Activated T-helper 2 cell treated with anti-CD3 and anti-CD28 coated beads, Interferon-gamma antibody, Interleukin-2, Interleukin-4, amounts not matched to agents 10 μg/mL and 5 μg/mL and 100 μg/mL, durations not matched to agents 14 hours and 24 hours and 36 hours (primary cell): ENCODE measurements around the gene NLRC3. TPM values are rescaled to one million over a fixed set of nuclear protein-coding genes. Genes with fewer than 3 reads are reported as not detected.

ENCODE experiments used
- DNase-seq: peaks from one replicate; pipeline ENCODE4 v3.0.0; 2021; ENCODE audit warnings: low spot score
- H3K27ac Mint-ChIP-seq: one replicate; pipeline ENCODE4 v1.8.0; 2021; ENCODE audit warnings: mixed read lengths
- H3K27me3 Mint-ChIP-seq: one replicate; pipeline ENCODE4 v1.8.0; 2021; ENCODE audit warnings: low read depth, mixed read lengths
- H3K36me3 Mint-ChIP-seq: one replicate; pipeline ENCODE4 v1.8.0; 2021; ENCODE audit warnings: low read depth, mixed read lengths
- H3K4me1 Mint-ChIP-seq: one replicate; pipeline ENCODE4 v1.8.0; 2021; ENCODE audit warnings: low read depth, mixed read lengths
- H3K4me3 Mint-ChIP-seq: one replicate; pipeline ENCODE4 v1.8.0; 2021; ENCODE audit warnings: low read depth, mild to moderate bottlenecking, moderate library complexity, mixed read lengths
- H3K9me3 Mint-ChIP-seq: one replicate; pipeline ENCODE4 v1.8.0; 2021; ENCODE audit warnings: mixed read lengths
- intact Hi-C: fragments of 100-400 bp; cut with micrococcal nuclease; formaldehyde crosslinking; loops from one replicate; pipeline ENCODE4 v1.15.1; 2023
- total RNA-seq: library from RNA; stranded (reverse); gene quantifications from 2 replicates; pipeline ENCODE4 v1.2.3, GENCODE V29; 2022

Gene NLRC3
- total RNA-seq, 1 donor from 2014 or later = 29.6 TPM

- DNase-seq = no peak
Observed at GRCh38 chr16:3594316-3595109, 17.3 kb upstream of the NLRC3 start.

GRCh38 chr16:3592559-3592958 is 15.4 kb upstream of the NLRC3 start:
- Mint-ChIP-seq H3K4me1 (peaks cover 2% of the 10 kb centered on the region), H3K36me3 (peaks cover 23% of the 10 kb centered on the region), H3K27ac (no peak overlapping the region), H3K4me3 (no peak overlapping the region), H3K27me3 (no peaks in the 10 kb centered on the region), H3K9me3 (no peaks in the 10 kb centered on the region)
- DNase-seq = no peak
- intact Hi-C loops = no loop called here

More at GRCh38 chr16:3594316-3595109, 17.3 kb upstream of the NLRC3 start:
- Mint-ChIP-seq H3K4me3 (no peak overlapping the region), H3K9me3 (no peaks in the 10 kb centered on the region), H3K27me3 (no peaks in the 10 kb centered on the region), H3K27ac (no peak overlapping the region), H3K4me1 (peaks cover 2% of the 10 kb centered on the region), H3K36me3 (peaks cover 34% of the 10 kb centered on the region)
- intact Hi-C loops = no loop called here

GRCh38 chr16:3591991-3592390 is 14.8 kb upstream of the NLRC3 start:
- intact Hi-C loops = no loop called here
- no peaks in the 10 kb centered on the region for H3K9me3 Mint-ChIP-seq
- H3K27me3 Mint-ChIP-seq = no peaks in the 10 kb centered on the region
- H3K4me1 Mint-ChIP-seq = peaks cover 2% of the 10 kb centered on the region
- no peak overlapping the region for H3K27ac Mint-ChIP-seq
- H3K36me3 Mint-ChIP-seq = peaks cover 23% of the 10 kb centered on the region
- H3K4me3 Mint-ChIP-seq = no peak overlapping the region
- DNase-seq = no peak

GRCh38 chr16:3591436-3591803 is 14.2 kb upstream of the NLRC3 start:
- no peak overlapping the region for H3K4me3 Mint-ChIP-seq
- intact Hi-C loops = no loop called here

GRCh38 chr16:3590736-3591435 is 13.7 kb upstream of the NLRC3 start:
- DNase-seq = no peak
- H3K27me3 Mint-ChIP-seq = no peaks in the 10 kb centered on the region
- no peak overlapping the region for H3K4me3 Mint-ChIP-seq
- H3K36me3 Mint-ChIP-seq = peaks cover 26% of the 10 kb centered on the region
- no peaks in the 10 kb centered on the region for H3K9me3 Mint-ChIP-seq
- intact Hi-C loops = no loop called here
- peaks cover 4% of the 10 kb centered on the region for H3K4me1 Mint-ChIP-seq
- H3K27ac Mint-ChIP-seq = no peak overlapping the region

More at GRCh38 chr16:3591436-3591803, 14.2 kb upstream of the NLRC3 start:
- H3K27me3 Mint-ChIP-seq = no peaks in the 10 kb centered on the region
- DNase-seq = no peak
- H3K27ac Mint-ChIP-seq = no peak overlapping the region
- H3K4me1 Mint-ChIP-seq = peaks cover 2% of the 10 kb centered on the region
- peaks cover 23% of the 10 kb centered on the region for H3K36me3 Mint-ChIP-seq
- no peaks in the 10 kb centered on the region for H3K9me3 Mint-ChIP-seq

GRCh38 chr16:3589991-3590701 is 12.9 kb upstream of the NLRC3 start:
- Mint-ChIP-seq H3K9me3 (no peaks in the 10 kb centered on the region), H3K4me3 (no peak overlapping the region), H3K4me1 (peaks cover 7% of the 10 kb centered on the region), H3K27me3 (no peaks in the 10 kb centered on the region), H3K36me3 (peaks cover 25% of the 10 kb centered on the region), H3K27ac (no peak overlapping the region)
- DNase-seq = no peak
- intact Hi-C loops = no loop called here

- intact Hi-C loops = no loop called here
- Mint-ChIP-seq H3K36me3 (peaks cover 28% of the 10 kb centered on the region), H3K4me1 (peaks cover 7% of the 10 kb centered on the region), H3K4me3 (no peak overlapping the region), H3K27me3 (no peaks in the 10 kb centered on the region), H3K27ac (no peak overlapping the region), H3K9me3 (no peaks in the 10 kb centered on the region)
- no peak for DNase-seq
Observed at GRCh38 chr16:3589441-3589921, 12.3 kb upstream of the NLRC3 start.

GRCh38 chr16:3589001-3589400 is 11.8 kb upstream of the NLRC3 start:
- Mint-ChIP-seq H3K27me3 (no peaks in the 10 kb centered on the region), H3K4me1 (peaks cover 7% of the 10 kb centered on the region), H3K9me3 (no peaks in the 10 kb centered on the region), H3K27ac (no peak overlapping the region), H3K4me3 (no peak overlapping the region), H3K36me3 (peaks cover 26% of the 10 kb centered on the region)
- no peak for DNase-seq
- intact Hi-C loops = no loop called here

- H3K36me3 Mint-ChIP-seq = peaks cover 29% of the 10 kb centered on the region
- no peak overlapping the region for H3K27ac Mint-ChIP-seq
- no peak overlapping the region for H3K4me3 Mint-ChIP-seq
- intact Hi-C loops = no loop called here
- no peak for DNase-seq
- no peaks in the 10 kb centered on the region for H3K27me3 Mint-ChIP-seq
- H3K9me3 Mint-ChIP-seq = no peaks in the 10 kb centered on the region
- H3K4me1 Mint-ChIP-seq = peaks cover 7% of the 10 kb centered on the region
Observed at GRCh38 chr16:3587547-3588110, 10.4 kb upstream of the NLRC3 start.

- Mint-ChIP-seq H3K4me3 (no peak overlapping the region), H3K27me3 (no peaks in the 10 kb centered on the region), H3K27ac (no peak overlapping the region), H3K4me1 (peaks cover 19% of the 10 kb centered on the region), H3K9me3 (no peaks in the 10 kb centered on the region), H3K36me3 (peaks cover 12% of the 10 kb centered on the region)
- intact Hi-C loops = no loop called here
- no peak for DNase-seq
Observed at GRCh38 chr16:3584412-3584811, 7.2 kb upstream of the NLRC3 start.

- H3K27ac Mint-ChIP-seq = no peak overlapping the region
- H3K4me1 Mint-ChIP-seq = peaks cover 26% of the 10 kb centered on the region
- peaks cover 12% of the 10 kb centered on the region for H3K36me3 Mint-ChIP-seq
- no peak overlapping the region for H3K4me3 Mint-ChIP-seq
- DNase-seq = no peak
- no peaks in the 10 kb centered on the region for H3K27me3 Mint-ChIP-seq
- intact Hi-C loops = no loop called here
- H3K9me3 Mint-ChIP-seq = no peaks in the 10 kb centered on the region
Observed at GRCh38 chr16:3583303-3584038, 6.3 kb upstream of the NLRC3 start.
